Upper lobe of left lung (tissue), 4 donors: Measurements from ENCODE around the gene PDRG1.
"Not testable (repeated sequence)": the region's sequence is repeated elsewhere in the genome, so short reads cannot be mapped to it uniquely, and the experiment has no call there.

Experiments used
- EP300 ChIP-seq, 4 donors: sonication (generic); formaldehyde crosslinking; IDR thresholded peaks; one replicate each; pipeline ENCODE4 v1.5.1; 2017; ENCODE audit warnings: antibody characterized with exemption in 4 of 4, control low read depth in 2 of 4
- POLR2AphosphoS5 ChIP-seq, 2 donors: sonication (generic); formaldehyde crosslinking; IDR thresholded peaks; one replicate each; pipeline ENCODE4 v1.5.1; 2017; ENCODE audit warnings: antibody characterized with exemption in 2 of 2
- TF ChIP-seq, protein P1 (sequence below), 6 experiments: fragments of 450-650 bp in 4 of 6; fragments of 200-600 bp in 2 of 6; sonication (generic) in 2 of 6; IDR thresholded peaks; one replicate each; pipeline ENCODE4 v1.5.1; 2016 to 2019; ENCODE audit warnings: antibody characterized with exemption in 6 of 6

GRCh38 chr20:31921480-31921879 is 30.4 kb downstream of the PDRG1 start:
- TF ChIP-seq, protein P1, sequence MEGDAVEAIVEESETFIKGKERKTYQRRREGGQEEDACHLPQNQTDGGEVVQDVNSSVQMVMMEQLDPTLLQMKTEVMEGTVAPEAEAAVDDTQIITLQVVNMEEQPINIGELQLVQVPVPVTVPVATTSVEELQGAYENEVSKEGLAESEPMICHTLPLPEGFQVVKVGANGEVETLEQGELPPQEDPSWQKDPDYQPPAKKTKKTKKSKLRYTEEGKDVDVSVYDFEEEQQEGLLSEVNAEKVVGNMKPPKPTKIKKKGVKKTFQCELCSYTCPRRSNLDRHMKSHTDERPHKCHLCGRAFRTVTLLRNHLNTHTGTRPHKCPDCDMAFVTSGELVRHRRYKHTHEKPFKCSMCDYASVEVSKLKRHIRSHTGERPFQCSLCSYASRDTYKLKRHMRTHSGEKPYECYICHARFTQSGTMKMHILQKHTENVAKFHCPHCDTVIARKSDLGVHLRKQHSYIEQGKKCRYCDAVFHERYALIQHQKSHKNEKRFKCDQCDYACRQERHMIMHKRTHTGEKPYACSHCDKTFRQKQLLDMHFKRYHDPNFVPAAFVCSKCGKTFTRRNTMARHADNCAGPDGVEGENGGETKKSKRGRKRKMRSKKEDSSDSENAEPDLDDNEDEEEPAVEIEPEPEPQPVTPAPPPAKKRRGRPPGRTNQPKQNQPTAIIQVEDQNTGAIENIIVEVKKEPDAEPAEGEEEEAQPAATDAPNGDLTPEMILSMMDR (IDR thresholded peaks at IDR 0.05) = not testable (repeated sequence)
- TF ChIP-seq EP300, POLR2AphosphoS5 (IDR thresholded peaks at IDR 0.05): not testable (repeated sequence)
